GM10266 (cell line): ENCODE data around the gene KCNT1.

Experiments
- DNase-seq: peaks from one replicate; pipeline ENCODE4 v3.0.0; 2012; ENCODE audit errors: extremely low spot score
- TF ChIP-seq, protein P1 (sequence below): IDR thresholded peaks from 2 replicates; pipeline ENCODE4 v1.5.1; 2012; ENCODE audit warnings: mild to moderate bottlenecking, low read depth; ENCODE audit not compliant: control insufficient read depth, insufficient read depth; ENCODE audit errors: missing control alignments

The KCNT1 gene

DNA sequence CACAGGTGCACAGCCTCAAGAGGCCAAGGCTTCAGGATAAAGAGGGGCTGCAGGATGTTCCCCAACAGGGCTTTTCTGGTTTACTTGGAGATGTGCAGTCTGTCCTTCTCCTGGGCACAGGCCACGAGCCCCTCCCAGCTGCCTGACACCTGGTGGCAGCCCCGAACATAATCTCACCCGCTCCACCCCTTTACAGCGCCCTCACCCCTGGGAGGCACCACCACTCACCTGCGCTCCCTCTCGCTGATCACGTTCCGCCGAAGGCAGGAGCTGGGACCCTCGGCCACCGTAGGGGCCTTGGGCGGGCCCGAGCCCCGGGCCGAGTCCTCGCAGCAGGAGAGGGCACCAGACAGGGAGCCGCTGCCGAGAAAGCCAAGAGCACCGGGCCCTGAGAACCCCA lies 3.2 kb upstream of the KCNT1 start:
- no peak for DNase-seq
- TF ChIP-seq, protein P1, sequence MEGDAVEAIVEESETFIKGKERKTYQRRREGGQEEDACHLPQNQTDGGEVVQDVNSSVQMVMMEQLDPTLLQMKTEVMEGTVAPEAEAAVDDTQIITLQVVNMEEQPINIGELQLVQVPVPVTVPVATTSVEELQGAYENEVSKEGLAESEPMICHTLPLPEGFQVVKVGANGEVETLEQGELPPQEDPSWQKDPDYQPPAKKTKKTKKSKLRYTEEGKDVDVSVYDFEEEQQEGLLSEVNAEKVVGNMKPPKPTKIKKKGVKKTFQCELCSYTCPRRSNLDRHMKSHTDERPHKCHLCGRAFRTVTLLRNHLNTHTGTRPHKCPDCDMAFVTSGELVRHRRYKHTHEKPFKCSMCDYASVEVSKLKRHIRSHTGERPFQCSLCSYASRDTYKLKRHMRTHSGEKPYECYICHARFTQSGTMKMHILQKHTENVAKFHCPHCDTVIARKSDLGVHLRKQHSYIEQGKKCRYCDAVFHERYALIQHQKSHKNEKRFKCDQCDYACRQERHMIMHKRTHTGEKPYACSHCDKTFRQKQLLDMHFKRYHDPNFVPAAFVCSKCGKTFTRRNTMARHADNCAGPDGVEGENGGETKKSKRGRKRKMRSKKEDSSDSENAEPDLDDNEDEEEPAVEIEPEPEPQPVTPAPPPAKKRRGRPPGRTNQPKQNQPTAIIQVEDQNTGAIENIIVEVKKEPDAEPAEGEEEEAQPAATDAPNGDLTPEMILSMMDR, result no peak

DNA sequence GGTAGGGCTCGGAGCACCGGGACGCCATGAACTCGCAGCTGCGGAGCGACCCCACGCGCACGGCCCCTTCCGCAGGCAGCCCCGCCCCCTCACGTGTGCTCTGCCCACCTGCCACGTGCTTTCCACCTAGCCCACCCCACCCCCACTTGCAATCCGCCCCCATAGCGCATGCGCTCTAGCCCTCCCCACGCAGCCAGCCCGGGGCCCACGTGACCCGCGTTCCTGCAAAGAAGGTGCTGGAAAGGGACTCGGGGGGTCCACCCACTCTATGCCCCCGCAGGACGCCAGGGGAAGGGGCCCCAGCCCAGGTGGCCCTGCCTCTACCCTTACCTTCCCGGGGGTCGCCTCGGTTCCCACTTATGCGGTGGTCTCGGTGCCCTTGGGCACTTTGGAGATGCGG lies 2.5 kb upstream of the KCNT1 start, which contains the start of gene SOHLH1:
TSS of gene SOHLH1 (minus strand) at position 42 of the 400 bp plus-strand sequence. CDS start at position 28, 14 bp downstream.
- TF ChIP-seq, protein P1, result no peak
- no peak for DNase-seq

DNA sequence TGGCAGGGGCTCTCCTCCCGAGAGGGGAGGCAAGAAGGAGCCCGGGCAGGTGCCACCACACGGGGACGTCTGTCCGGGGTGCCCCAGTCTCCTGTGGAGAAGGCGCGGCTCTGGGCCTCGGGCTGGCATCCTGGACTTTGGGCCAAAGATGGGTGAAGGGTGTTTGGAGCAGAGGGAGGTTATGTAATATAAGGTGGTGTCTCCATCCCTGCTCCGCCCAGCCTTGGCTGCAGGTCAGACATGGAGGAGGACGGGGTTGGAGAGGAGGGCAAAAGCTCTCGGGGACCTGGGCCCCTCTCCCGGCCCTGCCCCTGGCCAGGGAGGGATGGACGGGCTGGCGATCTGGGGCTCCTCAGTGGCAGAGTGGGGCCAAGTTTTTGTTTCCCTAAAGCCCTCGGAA lies 1.5 kb upstream of the KCNT1 start:
- TF ChIP-seq, protein P1, result no peak
- DNase-seq, result no peak

DNA sequence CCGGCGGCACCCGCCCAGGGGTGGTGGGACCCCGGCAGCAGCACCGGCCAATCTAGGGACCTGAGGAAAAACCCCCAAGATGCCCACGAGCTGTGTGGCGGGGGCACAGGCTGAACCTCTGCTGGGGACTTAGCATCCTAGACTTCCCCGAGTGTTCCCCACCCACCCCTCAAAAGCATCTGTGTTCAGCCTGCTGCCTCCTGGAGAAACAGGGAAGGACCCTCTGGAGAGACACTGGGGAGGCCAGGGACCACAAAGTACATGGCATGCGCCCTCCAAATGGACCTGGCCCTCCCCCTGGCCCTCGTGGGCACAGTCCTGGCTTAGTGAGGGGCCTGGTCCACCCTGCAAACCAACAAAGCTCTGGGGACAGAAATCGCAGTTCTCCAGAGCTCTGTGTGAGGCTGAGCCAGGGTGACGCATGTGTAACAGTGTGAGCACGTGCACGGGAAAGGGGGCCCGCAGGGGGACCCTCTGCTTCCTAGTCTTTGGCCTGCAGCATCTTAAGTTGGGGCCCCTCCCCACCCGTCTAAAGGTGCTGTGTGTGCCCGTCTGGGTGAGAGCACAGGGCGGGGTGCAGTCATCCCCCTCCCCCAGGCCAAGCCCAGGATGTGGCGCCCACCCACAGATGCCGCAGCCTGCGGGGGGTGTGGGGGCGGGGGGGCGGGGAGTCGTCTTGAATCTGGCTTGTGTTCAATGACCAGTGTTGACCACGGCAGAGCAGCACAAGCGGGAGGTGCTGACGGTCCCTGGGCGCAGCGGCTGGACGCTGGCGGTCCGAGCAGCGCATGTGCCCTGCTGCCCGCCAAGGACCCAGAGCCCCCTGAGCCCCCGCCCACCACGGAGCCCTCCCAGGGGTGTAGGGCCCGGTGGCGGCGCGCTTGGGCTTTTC lies 672 bp upstream of the KCNT1 start:
- TF ChIP-seq, protein P1, result no peak
- DNase-seq, result peak; percentile 63

DNA sequence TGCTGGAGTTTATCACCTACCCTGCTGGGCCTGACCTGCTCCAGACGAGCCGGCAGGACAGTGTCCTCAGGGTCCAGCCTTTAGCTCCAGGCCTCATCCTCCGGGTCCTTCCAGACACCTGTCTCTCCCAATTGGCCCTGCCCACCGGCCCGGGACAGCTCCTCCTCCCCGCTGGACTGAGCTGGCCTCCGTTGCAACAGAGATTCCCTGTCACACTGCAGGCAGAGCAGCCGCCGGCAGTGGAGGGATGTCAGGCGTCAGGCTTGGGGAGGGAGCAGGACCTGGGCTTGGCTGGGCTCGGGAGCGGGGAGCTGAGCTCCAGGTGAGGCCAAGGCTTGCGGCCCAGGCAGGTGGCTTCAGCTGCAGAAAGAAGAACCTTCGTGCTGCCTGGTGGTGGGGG lies 1.7 kb downstream of the KCNT1 start:
- DNase-seq, result no peak
- TF ChIP-seq, protein P1, result no peak

DNA sequence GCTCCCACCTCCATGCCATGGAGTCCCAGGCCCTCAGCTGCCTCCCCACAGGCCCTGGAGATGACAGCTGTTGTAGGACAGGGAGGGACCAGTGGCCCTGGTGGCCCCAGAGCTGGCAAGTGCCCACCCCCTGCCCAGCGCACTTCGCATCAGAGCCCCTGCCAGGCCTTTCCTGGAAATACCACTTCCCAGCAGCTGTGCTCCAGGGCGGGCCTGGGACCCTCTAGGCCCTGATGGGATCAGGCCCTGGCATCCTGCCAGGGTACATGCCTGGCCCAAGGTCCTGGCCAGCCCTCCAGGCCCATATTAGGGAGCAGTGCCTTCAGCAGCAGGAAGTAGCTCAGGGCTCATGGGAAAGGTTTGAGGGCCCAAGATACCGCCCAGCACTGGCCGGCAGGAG lies 2.5 kb downstream of the KCNT1 start:
- TF ChIP-seq, protein P1, result no peak
- DNase-seq, result no peak

DNA sequence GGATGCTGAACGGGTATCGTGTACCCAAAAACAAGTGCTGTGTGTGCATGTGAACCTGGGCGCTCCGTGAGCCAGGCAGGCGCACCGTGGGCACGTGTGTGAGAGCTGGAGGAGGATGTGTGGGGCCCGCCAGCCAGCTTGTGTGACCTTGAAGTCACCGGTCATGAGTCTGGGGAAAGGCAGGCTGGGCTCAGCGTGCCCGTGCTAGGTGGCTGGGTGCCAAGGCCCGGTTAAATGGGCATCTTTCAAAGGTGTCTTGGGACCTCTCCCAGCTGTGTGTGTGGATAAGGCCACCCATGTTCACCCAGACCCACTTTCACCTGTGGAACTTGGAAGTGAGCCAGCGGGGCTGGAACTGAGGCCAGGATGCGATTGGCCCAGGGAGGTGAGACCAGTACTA lies 3.4 kb downstream of the KCNT1 start:
- TF ChIP-seq, protein P1, result no peak
- no peak for DNase-seq
